Stimulated activated CD8-positive, alpha-beta memory T cell treated with anti-CD3 and anti-CD28 coated beads, Interleukin-12 subunit alpha, Interleukin-12 subunit beta, amount 100 ng/mL, for 24 hours (primary cell): Measurements from ENCODE around the gene AIF1L.

Experiments
- DNase-seq: peaks from one replicate; pipeline ENCODE4 v3.0.0-alpha.2; 2020; ENCODE audit errors: extremely low read depth

The AIF1L gene

DNA sequence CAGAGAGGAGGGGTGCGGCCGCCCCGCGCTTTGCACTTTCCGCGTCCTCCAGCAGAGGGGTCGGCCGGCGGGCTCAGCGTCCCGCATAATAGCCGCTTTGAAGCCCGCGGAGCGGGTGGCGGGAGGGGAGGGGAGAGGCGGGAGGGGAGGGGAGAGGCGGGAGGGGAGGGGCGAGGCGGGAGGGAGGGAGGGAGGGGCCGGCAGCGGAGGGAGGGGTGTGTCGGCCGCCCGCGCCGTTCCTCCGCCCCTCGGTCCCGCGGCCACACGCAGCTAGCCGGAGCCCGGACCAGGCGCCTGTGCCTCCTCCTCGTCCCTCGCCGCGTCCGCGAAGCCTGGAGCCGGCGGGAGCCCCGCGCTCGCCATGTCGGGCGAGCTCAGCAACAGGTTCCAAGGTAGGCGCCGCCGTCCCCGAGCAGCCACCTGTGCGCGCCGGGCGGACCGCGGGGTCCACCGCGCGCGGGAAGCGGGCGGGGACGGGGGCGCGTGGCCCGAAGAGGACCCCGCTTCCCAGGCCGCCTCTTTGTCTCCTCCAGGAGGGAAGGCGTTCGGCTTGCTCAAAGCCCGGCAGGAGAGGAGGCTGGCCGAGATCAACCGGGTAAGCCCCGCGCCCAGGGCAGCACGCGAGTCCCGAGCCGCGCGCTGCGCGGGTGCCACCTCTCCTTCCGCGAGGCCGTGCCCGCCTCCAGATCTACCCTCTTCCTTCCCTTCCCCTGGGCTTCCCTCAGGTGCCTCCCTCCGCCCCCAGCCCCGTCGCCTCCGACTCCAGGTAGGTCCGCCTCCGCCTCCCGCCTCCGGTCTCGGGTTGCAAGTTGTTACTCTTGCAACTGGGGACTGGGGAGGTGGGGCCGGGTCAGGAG is at the start of gene AIF1L:
TSS of gene AIF1L (plus strand) at position 263 of the 857 bp plus-strand sequence. CDS start at position 362, 99 bp downstream.
- no peak for DNase-seq

DNA sequence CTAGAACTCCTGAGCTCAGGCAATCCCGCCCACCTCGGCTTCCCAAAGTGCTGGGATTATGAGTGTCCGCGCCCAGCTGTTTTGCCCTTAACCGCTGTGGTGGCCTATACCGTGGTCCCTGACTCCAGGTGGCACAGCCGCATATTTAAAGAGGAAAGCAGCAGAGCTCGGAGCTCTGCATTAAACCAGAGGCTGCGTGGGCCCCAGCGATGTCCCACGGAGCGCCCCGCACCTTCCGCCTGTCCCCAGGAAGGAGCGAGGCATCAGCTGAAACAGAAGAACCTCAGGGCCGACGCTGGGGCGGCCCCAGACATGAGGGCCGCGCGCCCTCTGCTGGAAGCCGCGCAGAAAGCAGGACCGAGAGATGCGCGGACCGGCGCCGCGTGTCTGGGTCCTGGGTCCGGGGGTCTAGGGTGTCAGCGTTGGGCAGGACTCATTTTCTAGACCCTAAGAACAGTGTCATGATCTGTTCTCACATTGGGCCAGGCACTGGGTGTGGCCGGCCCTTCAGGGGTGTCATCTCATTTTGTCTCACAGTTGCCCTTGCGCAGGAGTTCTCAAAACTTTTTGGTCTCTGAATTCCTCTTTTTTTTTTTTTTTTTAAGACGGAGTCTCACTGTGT is 49.6 kb upstream of the AIF1L start:
- DNase-seq: peak; percentile 26

DNA sequence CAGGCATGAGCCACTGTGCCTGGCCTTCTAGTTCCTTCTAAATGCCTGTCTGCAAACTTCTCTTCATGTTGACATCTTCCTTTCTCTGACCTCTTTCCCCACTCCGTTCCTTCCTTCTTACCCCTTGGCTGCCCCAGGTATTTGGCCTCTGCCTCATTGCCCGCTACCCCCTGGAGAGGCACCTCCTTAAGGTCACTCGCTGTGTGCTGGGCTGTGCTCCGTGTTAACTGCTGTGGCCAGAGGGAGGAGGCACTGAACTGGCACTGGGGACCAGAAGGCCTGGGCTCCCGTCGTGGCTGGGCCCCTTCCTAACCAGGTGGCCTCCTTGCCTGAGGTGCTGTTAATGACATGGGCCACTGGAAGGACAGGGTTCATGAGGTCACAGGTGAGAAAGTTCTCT is 48.0 kb upstream of the AIF1L start:
- no peak for DNase-seq

DNA sequence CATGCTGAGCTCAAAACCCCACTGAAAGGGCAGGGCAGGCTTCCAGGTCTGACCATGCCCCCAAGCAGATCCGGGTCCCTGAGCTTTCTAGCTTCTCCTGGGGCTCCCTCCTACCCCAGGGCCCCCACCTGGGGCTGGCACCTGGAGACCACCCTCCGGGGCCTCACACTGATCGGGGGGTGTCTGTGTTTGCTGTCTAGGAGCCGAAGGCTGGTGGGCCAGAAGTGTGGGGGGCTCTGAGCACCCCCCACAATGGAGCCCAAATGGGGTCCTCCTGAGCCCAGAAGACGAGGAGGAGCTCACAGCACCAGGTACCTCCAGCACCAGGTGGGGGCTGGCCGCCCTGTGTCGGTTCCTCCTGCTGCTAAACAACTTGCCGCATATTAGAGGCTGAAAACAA is 47.5 kb upstream of the AIF1L start:
- no peak for DNase-seq

DNA sequence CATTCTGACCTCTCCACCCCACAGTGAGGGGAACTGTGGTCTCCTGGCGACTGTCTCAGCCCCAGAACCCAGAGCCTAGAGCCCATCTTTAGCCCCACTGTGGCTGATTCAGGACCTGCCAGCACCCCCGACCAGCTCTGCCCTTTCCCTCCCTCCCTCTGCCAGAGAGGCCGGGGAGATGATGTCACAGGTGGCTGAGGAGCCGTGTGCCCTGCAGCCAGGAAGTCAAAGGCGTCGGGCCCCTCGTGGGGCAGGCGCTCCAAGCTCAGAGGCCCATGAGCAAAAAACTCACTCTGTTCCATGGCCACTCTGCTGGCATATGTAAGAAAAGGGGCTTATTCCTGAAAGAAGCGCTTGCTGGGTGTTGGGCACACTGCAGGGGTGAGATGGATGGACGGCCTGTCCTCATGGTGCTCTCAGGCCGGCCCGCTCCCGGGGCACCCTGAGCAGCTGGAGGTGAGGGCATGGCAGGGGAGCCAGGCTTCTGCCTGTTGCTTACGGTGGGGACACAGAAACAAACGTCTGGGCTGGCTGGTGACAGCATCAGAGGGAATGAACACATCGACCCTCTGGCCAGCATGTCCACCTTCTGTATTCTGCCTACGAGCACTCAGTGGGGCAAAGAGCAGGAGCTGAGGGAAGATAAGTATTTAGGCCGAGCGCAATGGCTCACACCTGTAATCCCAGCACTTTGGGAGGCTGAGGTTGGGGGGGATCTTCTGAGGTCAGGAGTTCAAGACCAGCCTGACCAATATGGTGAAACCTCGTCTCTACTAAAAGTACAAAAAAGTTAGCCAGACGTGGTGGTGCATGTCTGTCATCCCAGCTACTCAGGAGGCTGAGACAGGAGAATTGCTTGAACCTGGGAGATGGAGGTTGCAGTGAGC is 46.3 kb upstream of the AIF1L start:
- no peak for DNase-seq

DNA sequence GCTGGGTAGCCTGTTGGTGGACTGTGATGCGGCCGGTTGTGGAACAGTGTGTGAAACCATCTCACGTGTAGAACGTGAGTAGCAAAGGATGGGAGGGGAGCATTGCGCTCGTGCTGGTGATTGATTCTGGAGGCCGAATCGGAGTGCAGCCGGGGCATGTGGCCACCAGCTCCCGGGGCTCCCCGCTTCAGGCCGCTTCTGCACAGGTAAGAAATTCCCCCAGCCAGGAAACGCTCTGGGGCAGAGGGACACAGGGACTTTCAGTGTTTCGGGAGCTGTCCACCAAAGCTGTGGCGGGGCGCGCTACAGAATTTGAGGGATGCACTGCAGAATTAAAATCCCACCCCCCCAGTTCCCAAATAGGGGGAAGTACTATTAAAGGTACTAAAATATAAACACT is 45.5 kb upstream of the AIF1L start:
- no peak for DNase-seq

DNA sequence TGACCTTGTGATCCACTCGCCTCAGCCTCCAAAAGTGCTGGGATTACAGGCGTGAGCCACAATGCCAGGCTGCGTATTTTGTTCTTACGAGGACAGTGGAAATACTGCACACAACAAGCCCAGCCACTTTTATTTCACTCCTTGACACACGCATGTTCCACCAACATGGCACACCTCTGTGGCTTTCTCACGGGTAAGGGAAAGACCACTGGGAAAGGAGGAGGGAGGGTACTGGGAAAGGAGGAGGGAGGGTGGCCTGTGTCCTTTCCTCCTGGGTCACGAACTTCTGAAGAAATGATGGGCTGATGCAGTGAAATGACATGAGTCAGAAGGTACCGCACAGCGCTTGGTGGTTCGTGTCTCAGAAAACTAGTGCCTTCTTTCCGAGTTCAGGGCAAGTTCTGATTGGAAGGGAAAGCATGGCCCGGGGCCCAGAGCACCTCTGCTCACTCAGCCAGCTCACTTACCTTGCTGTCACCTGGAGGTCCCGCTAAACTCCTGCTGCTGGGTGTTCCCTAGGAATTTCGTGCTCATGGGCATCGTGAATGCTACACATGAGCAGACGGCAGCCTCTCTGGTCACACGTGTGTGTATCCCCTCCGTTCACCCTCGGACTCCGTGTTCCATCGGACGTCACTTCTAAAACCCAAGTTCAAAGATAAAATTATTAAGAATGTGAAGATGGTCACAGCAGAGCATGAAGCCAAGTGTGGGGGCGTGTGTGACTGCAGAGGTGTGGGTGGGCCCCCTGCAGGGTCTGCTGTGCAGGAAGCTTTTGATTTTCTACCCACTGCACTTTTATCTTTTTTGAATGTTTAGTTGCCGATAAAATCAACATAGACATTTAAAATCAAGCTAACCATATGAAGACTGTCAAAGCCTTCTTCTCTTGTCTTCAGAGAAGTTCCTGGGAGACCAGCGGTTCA is 44.5 kb upstream of the AIF1L start:
- DNase-seq: no peak

DNA sequence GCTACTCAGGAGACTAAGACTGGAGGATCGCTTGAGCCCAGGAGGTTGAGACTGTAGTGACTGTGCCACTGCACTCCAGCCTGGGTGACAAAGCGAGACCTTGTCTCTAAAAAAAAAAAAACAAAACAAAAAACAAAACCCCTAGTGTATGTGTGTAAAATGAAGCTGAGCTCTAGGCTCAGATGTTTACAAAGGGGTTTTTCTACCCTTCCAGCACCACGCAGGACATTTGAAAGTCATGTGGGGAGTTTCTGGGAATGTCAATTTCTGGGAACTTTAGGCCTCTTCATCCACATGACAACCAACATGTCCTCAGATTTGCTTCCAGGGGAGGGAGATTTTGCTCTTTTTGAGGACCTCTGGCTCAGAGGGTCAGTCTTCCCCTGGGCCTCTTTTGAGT is 42.4 kb upstream of the AIF1L start:
- no peak for DNase-seq

DNA sequence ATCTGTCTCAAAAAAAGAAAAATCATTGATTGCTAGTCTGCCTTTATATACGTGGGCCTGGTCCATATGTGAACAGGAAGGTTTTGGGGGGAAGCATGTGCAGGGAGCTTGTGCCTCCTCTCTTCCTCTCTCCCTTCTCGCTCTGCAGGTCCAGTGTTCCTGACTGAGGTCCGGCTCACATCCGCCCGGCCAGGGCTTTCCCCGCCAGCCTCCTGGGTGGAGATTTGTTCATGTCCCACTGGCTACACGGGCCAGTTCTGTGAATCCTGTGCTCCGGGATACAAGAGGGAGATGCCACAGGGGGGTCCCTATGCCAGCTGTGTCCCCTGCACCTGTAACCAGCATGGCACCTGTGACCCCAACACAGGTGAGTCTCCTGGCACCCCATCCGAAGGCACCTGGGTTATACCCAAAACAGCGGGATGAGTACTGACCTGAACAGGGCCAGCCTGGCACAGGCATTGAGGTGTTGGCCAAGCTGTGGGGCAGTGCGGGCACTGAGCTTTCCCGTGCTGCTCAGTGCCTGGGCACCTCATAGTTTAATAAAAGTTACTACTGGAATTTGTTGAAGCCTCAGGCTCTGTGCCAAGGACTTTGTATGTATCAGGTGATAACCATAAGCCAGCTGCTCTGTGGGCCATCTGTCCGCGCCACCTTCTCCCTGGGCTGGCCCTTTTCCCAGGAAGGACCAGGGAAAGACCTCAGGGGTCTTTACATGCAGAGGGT is 39.4 kb upstream of the AIF1L start:
- DNase-seq: no peak

DNA sequence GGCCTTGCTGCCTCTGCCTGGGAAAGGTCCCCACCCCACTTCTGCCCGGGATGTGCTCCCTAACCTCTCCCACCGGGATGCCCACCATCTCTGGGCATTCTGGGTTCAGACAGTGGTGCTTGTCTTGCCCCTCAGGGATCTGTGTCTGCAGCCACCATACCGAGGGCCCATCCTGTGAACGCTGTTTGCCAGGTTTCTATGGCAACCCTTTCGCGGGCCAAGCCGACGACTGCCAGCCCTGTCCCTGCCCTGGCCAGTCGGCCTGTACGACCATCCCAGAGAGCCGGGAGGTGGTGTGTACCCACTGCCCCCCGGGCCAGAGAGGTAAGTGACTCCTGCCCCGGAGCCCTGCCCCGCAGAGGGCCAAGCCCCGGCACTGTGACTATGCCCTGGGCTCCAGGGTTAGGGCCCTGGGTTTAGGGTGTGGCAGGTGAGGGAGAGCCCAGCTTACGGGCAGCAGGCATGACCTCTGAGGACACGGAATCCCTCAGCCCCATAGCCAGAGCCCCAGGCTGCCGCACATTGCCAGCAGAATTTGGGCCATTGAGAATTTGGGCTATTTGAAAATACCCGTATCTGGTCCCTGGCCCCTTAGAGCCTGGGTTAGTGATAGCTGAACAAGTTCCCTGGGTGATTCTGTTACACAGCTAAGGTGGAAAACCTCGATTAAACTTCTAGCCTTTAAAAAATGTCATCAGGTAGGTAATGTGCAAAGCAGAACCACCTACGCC is 35.3 kb upstream of the AIF1L start:
- DNase-seq: no peak

DNA sequence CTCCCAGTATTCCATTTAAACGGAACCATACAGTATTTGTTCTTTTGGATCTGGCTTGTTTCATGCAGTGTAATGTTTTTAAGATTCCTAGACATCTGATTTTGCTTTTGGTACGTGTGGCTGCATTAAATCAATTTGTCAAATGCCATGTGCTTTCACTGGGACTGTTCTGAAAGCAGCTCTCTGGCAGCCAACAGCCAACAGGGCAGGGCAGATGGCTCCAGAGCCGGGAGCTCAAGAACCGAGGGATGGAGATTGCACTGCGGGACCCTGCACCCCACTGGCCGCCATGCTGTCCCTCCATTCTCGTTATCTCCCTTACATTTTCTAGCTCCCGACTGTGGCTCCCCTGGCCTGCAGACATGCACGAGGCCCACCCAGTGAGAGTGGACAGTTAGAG is 33.4 kb upstream of the AIF1L start:
- DNase-seq: no peak

DNA sequence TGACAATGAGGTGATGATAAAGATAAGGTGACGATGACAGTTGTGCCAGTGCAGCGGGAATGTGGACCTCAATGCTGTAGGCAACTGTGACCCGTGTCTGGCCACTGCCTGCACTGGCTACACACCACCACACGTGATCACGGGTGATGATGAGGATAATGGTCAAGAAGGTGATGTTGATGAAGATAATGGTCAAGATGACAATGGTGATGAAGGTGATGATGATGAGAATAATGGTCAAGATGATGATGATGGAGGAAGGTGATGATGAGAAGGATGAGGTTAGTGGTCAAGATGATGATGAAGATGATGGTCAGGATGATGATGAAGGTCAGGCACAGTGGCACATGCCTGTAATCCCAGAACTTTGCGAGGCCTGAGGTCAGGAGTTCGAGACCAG is 30.7 kb upstream of the AIF1L start:
- no peak for DNase-seq

DNA sequence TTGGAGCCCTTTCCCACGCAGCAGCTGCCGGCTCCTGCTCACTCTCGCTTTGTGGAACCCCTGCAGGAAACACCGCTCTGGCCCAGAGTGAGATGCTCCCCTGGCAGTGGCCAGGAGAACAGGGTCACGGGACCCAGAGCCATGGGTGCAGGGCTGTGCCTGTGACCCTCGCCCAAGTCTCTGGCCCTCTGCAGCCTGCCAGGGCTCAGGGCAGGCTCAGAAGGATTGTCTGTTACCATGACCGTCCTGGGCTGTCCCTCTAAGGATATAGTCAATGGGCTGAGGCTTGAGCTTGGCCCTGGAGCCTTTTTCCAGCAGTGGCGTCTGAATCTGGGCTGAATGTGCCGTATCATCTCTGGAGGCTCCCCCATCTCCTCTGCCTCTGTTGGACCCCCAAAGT is 28.7 kb upstream of the AIF1L start:
- no peak for DNase-seq

DNA sequence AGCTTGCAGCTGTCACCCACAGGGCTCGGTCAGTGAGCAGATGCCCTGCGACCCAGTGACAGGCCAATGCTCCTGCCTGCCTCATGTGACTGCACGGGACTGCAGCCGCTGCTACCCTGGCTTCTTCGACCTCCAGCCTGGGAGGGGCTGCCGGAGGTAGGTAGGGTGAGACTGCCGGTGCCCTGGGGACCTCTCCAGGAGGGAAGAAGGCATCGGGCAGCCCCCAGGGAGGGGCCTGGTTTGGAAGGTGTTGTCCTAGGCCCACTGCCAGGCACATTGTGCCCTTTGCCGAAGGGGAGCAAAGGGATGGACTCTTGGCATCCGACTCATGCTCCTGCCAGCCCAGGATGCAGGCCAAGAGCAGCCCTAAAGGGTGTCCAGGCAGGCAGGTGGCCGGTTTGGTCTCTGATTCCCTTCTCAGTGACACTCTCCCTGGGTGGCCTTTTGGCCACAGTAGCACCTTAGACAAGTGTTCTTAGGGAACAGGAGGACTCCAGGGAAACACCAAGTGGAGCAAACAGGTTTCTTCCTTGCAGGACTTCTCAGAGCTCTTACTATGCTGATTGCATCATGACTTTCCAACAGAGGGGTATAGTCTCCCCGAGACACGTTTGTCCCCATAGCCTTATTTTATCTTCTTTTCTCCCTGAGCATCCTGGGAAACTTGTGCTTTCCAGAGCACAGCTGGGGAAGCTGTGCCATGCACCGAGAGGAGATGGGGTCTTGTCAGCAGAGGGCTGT is 28.1 kb upstream of the AIF1L start:
- DNase-seq: no peak

DNA sequence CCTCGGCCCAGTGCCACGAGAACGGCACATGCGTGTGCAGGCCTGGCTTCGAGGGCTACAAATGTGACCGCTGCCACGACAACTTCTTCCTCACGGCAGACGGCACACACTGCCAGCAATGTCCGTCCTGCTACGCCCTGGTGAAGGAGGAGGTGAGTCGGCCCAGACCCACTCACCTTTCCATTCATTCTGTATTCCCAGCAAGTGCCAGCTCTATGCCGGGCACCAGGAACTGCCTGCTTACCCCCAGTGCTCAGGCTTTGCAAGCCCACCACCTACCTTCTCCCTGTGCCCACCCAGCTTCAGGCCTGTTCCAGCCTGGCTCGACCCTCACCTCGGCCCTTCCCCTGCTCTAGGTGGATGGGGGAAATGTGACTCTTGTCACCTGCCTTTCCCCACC is 26.6 kb upstream of the AIF1L start:
- DNase-seq: no peak

DNA sequence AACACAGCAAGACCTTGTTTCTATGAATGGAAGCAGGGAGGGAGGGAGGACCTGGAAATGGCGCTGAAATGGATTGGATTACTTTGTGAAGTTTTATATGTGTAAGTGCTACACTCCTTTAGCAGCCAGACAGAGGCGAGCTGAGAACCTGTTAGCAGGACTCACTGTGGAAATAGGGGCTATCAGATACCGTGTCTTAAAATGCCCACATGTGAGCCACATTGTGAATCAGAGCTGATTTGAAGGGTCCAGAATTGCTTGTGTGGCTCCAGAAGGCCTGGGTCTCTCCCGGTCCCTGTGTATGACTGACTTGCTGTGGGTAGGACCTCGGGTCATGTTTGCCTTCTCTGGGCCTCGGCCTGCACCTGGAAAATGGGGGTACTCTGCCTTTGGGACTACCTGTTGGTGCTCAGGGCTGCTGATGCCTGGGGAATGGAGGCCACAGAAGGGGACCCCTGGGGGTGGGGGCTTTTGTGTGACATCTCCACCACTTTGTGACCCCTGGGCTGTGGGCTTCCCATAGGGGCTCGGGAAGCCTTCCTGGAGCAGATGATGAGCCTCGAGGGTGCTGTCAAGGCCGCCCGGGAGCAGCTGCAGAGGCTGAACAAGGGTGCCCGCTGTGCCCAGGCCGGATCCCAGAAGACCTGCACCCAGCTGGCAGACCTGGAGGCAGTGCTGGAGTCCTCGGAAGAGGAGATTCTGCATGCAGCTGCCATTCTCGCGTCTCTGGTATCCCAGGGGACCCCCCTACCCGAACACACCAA is 24.0 kb upstream of the AIF1L start:
- DNase-seq: no peak

DNA sequence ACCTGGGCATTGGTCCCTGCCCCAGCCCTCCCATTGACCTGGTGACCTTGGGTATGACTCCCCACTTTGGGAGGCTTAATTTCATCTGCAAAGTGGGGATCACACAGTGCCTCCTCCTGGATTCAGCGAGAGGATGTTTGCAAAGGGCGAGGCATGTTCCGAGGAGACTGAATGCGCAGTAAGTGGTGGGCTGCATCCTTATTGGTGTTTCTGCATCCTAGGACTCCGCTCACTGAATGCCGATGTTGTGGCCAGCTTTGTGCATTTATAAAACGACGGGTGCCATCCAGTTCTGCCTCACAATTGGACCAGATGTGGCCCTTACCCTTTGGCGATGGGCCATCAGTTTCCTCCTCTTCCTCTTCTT is 23.5 kb upstream of the AIF1L start:
- DNase-seq: no peak

DNA sequence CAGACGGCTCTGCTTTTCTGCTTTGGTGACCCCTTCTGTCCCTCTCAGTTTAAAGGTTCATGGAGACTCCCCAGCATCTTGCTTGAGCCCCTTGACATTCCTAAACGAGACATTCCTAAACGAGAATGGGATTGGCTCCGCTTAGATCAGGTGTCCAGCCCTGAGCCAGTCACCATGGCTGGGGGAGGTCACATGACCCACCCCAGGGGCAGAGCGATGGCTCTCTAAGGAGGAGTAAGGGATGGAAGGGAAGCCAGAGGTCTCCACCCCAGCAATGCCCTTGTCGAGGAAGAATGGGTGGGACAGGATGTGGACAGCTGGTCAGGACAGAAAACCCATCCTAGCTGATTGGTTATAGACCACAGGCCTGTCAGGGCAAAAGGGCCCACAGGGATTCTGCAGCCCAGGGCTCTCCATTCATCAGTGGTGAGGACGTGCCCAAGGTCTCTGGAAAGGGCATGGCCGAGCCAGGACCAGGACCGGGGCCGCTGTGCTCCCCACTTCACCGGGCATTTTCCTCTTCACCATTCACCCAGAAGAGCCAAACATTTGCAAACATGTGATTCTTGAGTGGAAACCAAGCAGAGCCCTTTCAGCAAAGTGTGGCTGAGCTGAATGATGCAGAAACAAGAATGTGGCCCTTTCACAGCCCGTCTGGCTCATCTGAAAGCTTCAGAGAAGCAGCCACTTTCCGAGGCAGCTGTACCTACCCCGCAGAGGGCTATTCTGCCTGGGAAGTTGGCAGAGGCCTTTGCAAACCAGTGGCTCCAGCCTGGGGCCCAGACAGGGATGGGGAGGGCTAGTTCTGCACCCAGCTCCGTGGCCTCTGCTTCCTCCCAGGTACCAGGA is 19.8 kb upstream of the AIF1L start:
- DNase-seq: no peak
